Uterus (tissue), 2 donors: ENCODE data around the gene ELK3.

Experiments used
- CTCF ChIP-seq, 4 experiments: fragments of 200-600 bp in 2 of 4; fragments of 450-650 bp in 2 of 4; sonication (generic) in 2 of 4; IDR thresholded peaks; one replicate each; pipeline ENCODE4 v1.5.1; 2016 to 2019; ENCODE audit warnings: antibody characterized with exemption in 4 of 4, mild to moderate bottlenecking in 2 of 4, moderate library complexity in 1 of 4
- POLR2A ChIP-seq, 2 donors: fragments of 450-650 bp; IDR thresholded peaks; one replicate each; pipeline ENCODE4 v1.6.1; 2016; ENCODE audit warnings: antibody characterized with exemption in 2 of 2, mild to moderate bottlenecking in 1 of 2, moderate library complexity in 1 of 2

DNA sequence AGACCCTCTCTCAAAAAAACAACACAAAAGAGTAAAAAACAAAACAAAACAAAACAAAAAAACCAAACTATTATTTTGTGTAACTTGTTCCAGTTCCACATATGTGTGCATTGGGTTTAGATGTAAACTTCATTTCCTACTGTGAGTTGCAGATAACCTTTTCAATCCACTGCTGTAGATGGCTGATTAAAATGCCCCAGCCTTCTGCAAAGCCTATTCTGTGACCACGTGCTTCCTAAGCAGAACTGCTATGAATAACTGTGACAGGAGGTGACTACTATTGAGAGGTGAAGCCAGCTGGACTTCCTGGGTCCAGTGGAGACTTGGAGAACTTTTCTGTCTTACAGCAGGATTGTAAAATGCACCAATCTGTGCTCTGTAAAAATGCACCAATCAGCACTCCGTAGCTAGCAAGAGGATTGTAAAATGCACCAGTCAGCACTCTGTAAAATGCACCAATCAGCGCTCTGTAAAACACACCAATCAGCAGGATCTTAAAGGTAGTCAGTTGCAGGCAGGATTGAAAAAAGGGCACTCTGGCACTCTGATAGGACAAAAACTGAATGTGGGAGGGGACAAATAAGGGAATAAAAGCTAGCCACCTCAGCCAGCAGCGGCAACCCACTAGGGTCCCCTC lies 10.3 kb upstream of the ELK3 start:
- TF ChIP-seq CTCF (IDR thresholded peaks at IDR 0.05) (no peak), POLR2A (IDR thresholded peaks at IDR 0.05) (no peak)
